ENCODE results near the gene PPARGC1A. TPM values are rescaled to one million over a fixed set of nuclear protein-coding genes. Genes with fewer than 3 reads are reported as not detected.

The PPARGC1A gene
- total and polyA plus RNA-seq, 4 donors = 7.7 to 34.6 (median 16.3) TPM

DNA sequence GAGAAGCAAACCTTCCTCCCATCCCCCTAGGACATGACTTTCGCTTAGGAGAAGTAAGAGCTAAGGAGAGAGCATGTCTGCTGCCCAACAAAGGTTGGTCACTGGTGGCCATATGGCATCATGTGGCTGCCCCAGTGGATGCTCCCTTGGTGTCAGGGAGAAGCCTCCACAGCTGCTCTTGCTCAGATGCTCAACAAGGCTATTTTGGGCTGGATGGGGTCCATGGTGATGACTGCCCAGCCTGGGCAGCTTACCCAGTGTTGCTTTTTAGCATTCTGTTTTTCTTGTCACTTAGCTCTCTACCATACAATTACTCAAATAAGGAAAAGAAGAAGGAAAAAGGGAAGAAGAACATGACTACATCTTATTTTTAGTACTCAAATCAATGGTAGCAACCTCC, 48.9 kb upstream of the PPARGC1A start:
- H3K36me3 ChIP-seq (ENCODE audit: control insufficient read depth in 4 of 4, insufficient read depth in 3 of 4, low read depth in 1 of 4, low read length in 3 of 4) = no peaks in the 10 kb centered on the region
- no peak overlapping the region for H3K27ac ChIP-seq (ENCODE audit: low read depth in 1 of 2, low read length in 2 of 2)
- H3K27me3 ChIP-seq (ENCODE audit: control insufficient read depth in 4 of 4, insufficient read depth in 4 of 4, low read length in 3 of 4) = no peaks in the 10 kb centered on the region
- H3K9ac ChIP-seq (ENCODE audit: low read depth in 1 of 2, low read length in 2 of 2) = no peak overlapping the region
- TF ChIP-seq FOXA1 (IDR thresholded peaks at IDR 0.05) (no peak), RAD21 (IDR thresholded peaks at IDR 0.05) (no peak), NR2F2 (IDR thresholded peaks at IDR 0.05) (no peak), SP1 (IDR thresholded peaks at IDR 0.05) (no peak), ZBTB33 (IDR thresholded peaks at IDR 0.05) (no peak), JUND (IDR thresholded peaks at IDR 0.05) (no peak)
- WGBS = 93% methylated on average over 1 of the region's 1 CpG
- no peaks in the 10 kb centered on the region for H3K9me3 ChIP-seq (ENCODE audit: control insufficient read depth in 4 of 4, low read length in 3 of 4)
- H3K4me3 ChIP-seq (ENCODE audit: low read depth in 1 of 3, low read length in 3 of 3) = no peak overlapping the region
- DNase-seq (ENCODE audit: low spot score) = no peak
- H3K4me1 ChIP-seq (ENCODE audit: control insufficient read depth in 4 of 4, insufficient read depth in 4 of 4, low read length in 3 of 4) = peaks cover 0 to 8% (median 2%) of the 10 kb centered on the region in 4 donors

- DNase-seq (ENCODE audit: low spot score) = no peak
- H3K36me3 ChIP-seq (ENCODE audit: control insufficient read depth in 4 of 4, insufficient read depth in 3 of 4, low read depth in 1 of 4, low read length in 3 of 4) = no peaks in the 10 kb centered on the region
- 64% methylated on average over 2 of the region's 2 CpGs for WGBS
- no peak overlapping the region for H3K27ac ChIP-seq (ENCODE audit: low read depth in 1 of 2, low read length in 2 of 2)
- no peaks in the 10 kb centered on the region for H3K27me3 ChIP-seq (ENCODE audit: control insufficient read depth in 4 of 4, insufficient read depth in 4 of 4, low read length in 3 of 4)
- H3K4me3 ChIP-seq (ENCODE audit: low read depth in 1 of 3, low read length in 3 of 3) = no peak overlapping the region
- H3K9ac ChIP-seq (ENCODE audit: low read depth in 1 of 2, low read length in 2 of 2) = no peak overlapping the region
- TF ChIP-seq RAD21 (IDR thresholded peaks at IDR 0.05) = no peak
- TF ChIP-seq HNF4G (IDR thresholded peaks at IDR 0.05) = no peak
- no peak for TF ChIP-seq RXRA (IDR thresholded peaks at IDR 0.05)
- TF ChIP-seq CTCF (IDR thresholded peaks at IDR 0.05; ENCODE audit: low read depth, low read length, missing input control) = no peak
- no peaks in the 10 kb centered on the region for H3K9me3 ChIP-seq (ENCODE audit: control insufficient read depth in 4 of 4, low read length in 3 of 4)
- peaks cover 0 to 8% (median 2%) of the 10 kb centered on the region in 4 donors for H3K4me1 ChIP-seq (ENCODE audit: control insufficient read depth in 4 of 4, insufficient read depth in 4 of 4, low read length in 3 of 4)
Measured at GRCh38 chr4:23937173-23937572, 47.3 kb upstream of the PPARGC1A start.

DNA sequence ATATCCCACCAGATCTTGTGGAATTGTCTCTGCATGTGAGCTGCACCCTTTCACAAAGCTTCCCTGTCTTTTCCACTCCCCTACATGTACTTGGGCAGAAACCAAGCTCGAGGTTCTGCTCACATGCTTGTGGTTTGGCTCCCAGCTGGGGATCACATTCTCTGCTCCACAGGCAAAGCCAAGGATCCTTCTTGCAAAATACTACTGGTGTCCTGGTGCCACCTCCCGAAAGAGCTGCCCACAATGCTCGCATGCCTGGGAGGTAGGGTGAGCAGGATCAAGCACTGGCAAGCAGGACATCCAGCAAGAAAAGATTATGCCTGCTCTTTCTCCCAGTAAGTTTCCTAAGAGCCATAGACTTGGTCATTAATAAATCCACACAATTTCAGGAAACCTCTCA, 45.1 kb upstream of the PPARGC1A start:
- no peak for DNase-seq (ENCODE audit: low spot score)
- no peak overlapping the region for H3K9ac ChIP-seq (ENCODE audit: low read depth in 1 of 2, low read length in 2 of 2)
- H3K27ac ChIP-seq (ENCODE audit: low read depth in 1 of 2, low read length in 2 of 2) = no peak overlapping the region
- H3K27me3 ChIP-seq (ENCODE audit: control insufficient read depth in 4 of 4, insufficient read depth in 4 of 4, low read length in 3 of 4) = no peaks in the 10 kb centered on the region
- WGBS = 19% methylated on average over 3 of the region's 3 CpGs
- peaks cover 0 to 21% (median 4%) of the 10 kb centered on the region in 4 donors for H3K4me1 ChIP-seq (ENCODE audit: control insufficient read depth in 4 of 4, insufficient read depth in 4 of 4, low read length in 3 of 4)
- no peak overlapping the region for H3K4me3 ChIP-seq (ENCODE audit: low read depth in 1 of 3, low read length in 3 of 3)
- H3K9me3 ChIP-seq (ENCODE audit: control insufficient read depth in 4 of 4, low read length in 3 of 4) = no peaks in the 10 kb centered on the region
- H3K36me3 ChIP-seq (ENCODE audit: control insufficient read depth in 4 of 4, insufficient read depth in 3 of 4, low read depth in 1 of 4, low read length in 3 of 4) = no peaks in the 10 kb centered on the region
- peak; percentile 89 for TF ChIP-seq RXRA (IDR thresholded peaks at IDR 0.05)
- TF ChIP-seq RAD21 (IDR thresholded peaks at IDR 0.05) = peak; percentile 67 to 72
- TF ChIP-seq HNF4G (IDR thresholded peaks at IDR 0.05) = peak; percentile 23
- peak; percentile 20 for TF ChIP-seq YY1 (IDR thresholded peaks at IDR 0.05)
- TF ChIP-seq SP1 (IDR thresholded peaks at IDR 0.05) = peak; percentile 49
- no peak for TF ChIP-seq TAF1 (conservative IDR thresholded peaks at IDR 0.05)
- no peak for TF ChIP-seq ATF3 (IDR thresholded peaks at IDR 0.05)
- peak; percentile 58 for TF ChIP-seq NR2F2 (IDR thresholded peaks at IDR 0.05)
- TF ChIP-seq REST (IDR thresholded peaks at IDR 0.05) = peak; percentile 12
- no peak for TF ChIP-seq ZBTB33 (IDR thresholded peaks at IDR 0.05)
- TF ChIP-seq GABPA (IDR thresholded peaks at IDR 0.05 in 1 of 2, conservative IDR thresholded peaks at IDR 0.05 in 1 of 2) = no peak
- TF ChIP-seq HNF4A (conservative IDR thresholded peaks at IDR 0.05) = peak; percentile 54 to 60
- no peak for TF ChIP-seq CTCF (IDR thresholded peaks at IDR 0.05; ENCODE audit: low read depth, low read length, missing input control)

All from liver (tissue), 9 donors.